ENCODE data around the gene WFDC5.
"Not testable (repeated sequence)": the region's sequence is repeated elsewhere in the genome, so short reads cannot be mapped to it uniquely, and the experiment has no call there.

WFDC5 gene, protein sequence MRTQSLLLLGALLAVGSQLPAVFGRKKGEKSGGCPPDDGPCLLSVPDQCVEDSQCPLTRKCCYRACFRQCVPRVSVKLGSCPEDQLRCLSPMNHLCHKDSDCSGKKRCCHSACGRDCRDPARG

DNA sequence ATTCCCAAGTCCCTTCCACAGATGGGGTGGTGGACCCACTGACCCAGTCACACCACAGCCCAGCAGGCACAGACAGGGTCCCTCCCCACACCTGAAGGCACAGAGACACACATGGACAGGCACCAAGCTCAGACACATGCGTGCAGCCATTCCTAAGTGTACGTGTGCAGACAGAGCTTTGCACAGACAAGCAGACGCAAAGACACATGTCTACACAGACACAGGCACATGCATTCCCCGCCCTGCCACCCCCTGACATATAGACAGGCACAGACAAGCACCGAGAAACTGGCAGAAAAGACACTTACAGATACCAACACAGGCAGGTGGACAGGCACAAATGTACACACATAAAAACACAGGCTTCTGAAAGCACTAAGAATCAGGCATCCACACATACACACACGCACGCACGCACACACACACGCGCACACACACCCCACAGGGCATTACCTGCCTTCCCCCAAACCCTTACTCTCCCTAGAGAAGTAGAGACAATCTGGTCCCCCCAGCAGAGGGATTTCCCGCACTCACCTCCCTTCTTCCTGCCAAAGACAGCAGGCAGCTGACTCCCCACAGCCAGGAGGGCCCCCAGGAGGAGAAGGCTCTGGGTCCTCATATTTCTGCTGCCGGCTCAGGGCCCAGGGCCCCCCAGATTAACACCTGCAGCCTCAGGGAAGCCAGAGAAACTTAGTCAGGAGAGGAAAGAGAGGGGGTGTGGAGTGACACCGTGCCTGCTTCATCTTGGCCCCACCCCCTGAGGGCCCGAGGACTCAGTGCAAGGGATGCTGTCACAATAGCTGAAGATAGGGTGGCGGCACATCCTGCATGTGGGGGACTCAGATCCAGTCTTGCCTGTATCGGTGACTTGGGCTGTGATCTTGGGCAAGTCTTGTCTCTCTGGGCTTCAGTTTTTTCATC is at the start of gene WFDC5:
Gene WFDC5, minus strand, starts transcription at position 710 of the 921 bp plus-strand sequence. Its CDS starts 91 bp downstream, at position 619.
- no peak for DNase-seq (ENCODE audit: low spot score)

DNA sequence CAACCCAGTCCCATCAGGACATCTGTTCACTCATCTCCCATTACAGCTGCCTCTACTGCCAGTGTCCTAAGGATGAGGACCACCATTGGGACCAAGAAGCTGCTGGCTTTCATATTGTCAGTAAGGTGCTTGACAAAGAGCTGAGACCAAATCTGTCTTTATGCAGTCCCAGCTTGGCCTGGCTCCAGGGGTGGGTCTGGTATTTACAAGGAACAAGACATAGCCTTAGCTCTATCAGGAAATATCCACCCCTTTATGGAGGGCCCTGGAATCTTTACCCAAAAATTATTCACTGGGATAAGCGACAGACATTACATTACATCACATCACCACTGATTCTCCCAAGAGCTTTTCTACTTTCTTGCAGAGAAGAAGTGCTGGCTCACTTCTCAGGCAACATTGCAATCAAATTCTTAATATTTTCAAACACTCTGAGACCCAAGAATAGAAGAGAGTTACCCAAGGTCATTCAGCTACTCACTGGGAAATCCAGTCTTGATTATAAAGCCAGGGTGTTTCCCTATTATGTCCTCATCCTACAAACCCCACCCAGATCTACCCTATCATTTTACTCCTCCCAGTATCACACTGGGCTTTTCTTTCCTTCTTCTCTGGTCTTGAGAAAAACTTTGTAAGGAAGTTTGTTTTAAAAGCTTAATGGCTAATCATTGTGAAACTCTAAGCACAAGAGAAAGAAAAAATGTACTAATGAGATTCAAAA is 48.3 kb upstream of the WFDC5 start:
- DNase-seq (ENCODE audit: low spot score): no peak

DNA sequence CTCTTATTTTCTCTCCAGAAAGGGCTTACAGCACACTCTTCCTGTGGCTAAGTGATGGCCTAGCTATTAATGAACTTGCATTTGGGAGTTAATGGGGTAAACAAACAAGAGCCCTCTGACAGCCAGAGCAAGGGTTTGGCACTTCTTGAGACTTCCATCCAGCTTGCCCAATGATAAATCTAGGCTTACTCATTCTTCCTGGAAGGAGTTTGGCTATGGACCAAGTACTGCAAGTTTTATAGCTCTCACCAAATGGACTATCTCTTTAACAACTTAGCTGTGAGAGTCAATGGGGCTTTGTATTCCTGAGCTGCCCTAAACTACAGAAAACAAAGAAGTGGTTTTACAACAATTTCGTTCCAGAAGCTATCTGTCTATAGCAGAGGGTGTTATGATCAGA is 43.0 kb upstream of the WFDC5 start:
- no peak for DNase-seq (ENCODE audit: low spot score)

DNA sequence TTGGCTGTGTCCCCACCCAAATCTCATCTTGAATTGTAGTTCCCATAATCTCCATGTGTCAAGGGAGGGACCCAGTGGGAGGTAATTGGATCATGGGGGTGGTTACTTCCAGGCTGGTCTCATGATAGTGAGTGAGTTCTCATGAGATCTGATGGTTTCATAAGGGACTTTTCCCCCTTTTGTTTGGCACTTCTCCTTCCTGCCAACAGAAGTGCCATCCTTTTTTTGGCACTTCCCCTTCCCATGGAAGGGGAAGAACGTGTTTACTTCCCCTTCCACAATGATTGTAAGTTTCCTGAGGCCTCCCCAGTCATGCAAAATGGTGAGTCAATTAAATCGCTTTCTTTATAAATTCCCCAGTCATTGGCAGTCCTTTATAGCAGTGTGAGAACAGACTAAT is 41.7 kb upstream of the WFDC5 start:
- DNase-seq (ENCODE audit: low spot score): no peak

DNA sequence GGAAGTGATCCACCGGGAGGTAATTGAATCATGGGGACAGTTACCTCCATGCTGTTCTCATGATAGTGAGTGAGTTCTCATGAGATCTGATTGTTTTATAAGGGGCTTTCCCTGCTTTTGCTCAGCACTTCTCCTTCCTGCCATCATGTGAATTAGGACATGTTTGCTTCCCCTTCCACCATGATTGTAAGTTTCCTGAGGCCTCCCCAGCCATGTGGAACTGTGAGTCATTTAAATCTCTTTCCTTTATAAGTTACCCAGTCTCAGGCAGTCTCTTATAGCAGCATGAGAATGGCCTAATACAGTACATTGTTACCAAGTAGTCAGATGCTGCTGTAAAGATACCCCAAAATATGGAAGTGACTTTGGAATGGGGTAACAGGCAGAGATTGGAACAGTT is 39.8 kb upstream of the WFDC5 start:
- DNase-seq (ENCODE audit: low spot score): not testable (repeated sequence)

DNA sequence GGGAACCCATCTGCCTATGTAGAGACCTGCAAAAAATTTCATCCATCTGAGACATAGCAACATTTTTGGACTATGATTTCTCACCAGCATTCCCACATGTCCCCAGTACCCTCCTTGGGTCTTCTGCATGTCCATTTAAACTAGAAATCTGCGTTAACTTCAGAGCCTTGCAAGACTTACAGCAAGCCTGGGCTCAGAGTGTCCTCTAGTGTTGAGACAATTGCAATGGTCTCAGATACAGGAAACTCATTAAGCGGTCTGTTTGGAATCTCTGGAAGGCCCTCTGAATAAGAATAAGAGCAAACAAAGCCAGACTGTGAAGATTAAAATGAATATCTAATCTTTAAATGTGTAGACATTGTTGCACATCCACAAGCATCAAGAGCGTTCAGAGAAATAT is 39.2 kb upstream of the WFDC5 start:
- DNase-seq (ENCODE audit: low spot score): no peak

DNA sequence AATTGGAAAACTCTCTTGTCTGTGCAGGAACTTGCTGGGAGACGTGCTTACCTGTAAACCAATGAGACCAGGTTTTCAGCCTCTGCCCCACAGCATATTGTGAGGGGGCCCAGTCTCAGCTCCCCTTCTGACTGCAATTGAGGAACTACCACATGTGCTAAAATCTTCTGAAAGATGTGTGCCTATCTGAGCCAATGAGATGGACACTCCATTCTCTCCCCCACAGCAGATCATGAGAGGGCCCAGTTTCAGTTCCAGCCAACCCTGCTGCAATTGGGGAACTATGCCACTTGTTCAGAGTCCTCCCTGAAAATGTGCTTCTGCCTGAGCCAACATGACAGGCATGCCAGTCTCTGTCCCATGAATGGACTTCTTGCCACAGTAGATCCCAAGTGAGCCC is 38.8 kb upstream of the WFDC5 start:
- no peak for DNase-seq (ENCODE audit: low spot score)

DNA sequence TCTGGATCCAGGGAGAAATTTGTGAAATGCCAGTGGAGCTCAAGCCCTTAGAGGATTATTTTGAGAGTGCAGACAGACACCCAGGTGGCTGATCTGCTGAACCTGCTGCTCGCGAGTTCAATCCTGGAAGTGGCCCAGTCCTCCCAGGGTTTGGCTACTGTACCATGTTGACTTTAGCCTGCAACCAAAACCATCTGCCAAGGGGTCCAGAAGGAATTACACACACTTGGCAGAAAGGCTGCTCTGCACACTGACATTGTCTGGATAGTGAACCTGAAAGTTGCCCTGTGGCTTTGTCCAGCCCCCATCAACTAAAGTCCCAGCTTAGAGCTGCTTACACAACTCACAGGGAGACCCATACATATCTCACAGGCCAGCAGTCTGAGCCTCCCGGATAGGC is 38.2 kb upstream of the WFDC5 start:
- DNase-seq (ENCODE audit: low spot score): no peak

DNA sequence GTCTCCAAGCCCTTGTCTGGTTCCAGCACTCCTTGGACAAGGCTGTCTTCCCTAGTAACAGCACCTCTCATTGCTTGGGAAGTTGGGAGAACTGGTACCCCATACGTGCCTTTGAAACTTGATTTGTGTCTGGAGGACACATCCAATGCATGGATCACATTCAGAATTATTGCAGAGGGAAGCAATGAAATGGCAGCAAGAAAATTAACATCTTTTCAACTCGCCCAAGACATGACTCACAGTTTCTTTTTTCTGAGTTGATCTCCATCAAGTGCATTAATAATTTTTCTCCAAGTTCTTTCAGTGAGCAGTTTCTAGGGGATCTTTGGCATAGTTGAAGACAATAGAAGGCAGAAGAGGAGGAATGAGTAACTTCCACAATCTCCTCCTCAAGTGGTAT is 37.4 kb upstream of the WFDC5 start:
- DNase-seq (ENCODE audit: low spot score): no peak

DNA sequence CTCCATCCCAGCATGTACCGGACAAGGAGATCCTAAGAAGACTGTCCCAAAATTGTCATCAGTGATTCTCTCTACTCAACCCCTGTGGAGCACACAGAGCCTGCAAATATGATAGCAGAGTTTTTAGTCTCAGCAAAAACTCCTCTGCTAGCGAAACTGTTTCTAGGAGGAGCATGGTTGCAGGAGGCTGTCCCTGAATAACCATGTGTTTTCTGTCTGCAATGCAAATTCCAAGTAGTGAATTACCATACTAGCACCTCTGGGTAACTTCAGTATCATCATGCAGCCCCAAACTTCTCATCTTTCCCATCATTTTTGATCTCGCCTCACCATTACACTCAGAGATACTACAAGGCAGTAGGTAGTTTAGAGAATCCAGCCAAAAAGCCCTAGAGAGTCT is 34.1 kb upstream of the WFDC5 start:
- DNase-seq (ENCODE audit: low spot score): no peak

DNA sequence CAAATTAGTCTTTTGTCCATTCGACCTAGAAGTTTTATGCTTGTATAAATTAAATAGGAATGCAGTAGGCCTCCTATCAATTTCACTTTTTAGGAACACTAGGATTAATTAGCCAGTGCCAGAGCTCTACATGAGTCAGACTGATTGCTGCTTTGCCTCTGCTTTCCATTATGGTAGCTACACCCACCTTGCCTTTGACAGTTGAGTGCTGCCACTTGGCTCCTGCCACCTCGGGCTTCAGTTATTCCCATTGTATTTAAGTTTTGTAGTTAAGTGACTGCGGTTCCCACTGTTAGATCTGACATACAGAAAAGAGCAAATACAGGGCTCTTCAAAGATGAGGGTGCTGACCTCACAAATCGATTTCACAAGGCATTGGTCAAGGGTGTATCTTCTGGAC is 25.9 kb upstream of the WFDC5 start:
- no peak for DNase-seq (ENCODE audit: low spot score)

DNA sequence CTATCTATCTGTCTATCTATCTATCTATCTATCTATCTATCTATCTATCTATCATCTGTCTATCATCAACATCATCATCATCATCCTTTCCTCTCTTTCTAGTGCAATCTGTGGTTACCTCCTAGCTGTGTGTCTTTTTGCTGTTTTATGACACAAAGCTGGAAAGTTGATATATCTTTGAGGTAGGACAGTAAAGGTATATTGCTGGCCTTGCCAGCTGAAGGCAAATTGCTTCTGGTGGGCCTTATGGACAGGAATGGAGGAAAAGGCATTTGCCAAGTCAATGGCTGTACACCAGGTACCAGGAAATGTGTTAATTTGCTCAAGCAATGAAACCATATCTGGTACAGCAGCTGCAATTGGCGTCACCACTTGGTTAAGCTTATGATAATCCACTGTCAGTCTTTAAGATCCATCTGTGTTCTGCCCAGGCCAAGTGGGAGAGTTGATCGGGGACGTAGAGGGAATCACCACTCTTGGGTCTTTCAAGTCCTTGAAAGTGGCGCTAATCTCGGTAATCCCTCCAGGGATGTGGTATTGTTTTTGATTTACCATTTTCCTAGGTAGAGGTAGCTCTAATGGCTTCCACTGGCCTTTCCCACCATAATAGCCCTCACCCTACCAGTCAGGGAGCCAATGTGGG is 24.9 kb upstream of the WFDC5 start:
- not testable (repeated sequence) for DNase-seq (ENCODE audit: low spot score)

DNA sequence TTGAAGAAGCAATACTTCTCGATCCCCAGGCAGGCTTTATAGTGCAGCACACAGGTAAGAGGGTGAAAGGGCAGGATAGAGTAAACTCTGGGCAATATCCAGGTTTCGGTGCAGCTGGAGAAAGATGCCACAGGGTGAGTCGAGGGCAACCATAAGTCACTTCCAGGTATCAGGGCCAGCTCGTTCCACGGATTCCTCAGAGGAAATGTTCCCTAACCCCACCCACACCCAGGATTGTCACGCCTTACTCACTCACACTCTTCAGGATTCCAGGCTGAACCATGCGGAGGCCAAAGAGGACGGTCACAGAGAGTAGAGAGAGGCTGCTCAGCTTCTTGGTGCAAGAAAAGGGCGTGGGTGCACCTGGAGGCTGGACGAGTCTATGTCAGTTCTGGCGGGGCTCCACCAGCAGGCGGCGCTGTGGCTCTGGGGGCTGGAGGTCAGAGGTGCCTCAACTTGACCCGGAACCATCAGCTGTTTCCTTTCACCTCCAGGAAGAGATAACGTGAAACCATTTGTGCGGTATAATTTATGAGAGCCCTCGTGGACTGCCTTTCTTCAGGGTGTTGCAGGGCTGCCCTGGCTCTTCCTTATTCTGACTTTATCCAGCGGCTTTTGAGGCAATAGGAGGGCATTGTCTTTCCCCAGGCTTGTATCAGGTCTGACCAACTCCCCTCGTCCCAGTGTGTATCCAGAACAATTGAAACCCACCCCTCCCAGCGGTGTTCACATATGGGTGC is 23.8 kb upstream of the WFDC5 start:
- peak; percentile 80 for DNase-seq (ENCODE audit: low spot score)

DNA sequence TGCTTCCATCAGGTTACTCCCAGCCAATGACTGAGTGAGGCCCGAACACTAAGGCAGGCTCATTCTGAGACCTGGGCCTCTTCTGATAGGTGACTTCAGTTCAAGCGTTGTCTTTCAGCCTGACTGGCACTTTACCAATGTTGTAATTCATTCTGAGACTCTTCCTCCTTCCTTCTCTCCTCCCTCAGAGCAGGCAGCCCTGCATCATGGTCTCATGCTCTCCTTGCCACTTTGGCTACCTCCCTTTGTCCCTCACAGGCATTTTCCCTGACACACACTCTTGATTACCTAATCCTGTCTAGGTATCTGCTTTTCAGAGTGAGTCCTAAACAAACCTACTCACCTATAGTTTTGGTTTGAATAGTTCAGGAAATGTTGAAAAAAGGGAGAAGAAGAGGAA is 21.9 kb upstream of the WFDC5 start:
- DNase-seq (ENCODE audit: low spot score): no peak

DNA sequence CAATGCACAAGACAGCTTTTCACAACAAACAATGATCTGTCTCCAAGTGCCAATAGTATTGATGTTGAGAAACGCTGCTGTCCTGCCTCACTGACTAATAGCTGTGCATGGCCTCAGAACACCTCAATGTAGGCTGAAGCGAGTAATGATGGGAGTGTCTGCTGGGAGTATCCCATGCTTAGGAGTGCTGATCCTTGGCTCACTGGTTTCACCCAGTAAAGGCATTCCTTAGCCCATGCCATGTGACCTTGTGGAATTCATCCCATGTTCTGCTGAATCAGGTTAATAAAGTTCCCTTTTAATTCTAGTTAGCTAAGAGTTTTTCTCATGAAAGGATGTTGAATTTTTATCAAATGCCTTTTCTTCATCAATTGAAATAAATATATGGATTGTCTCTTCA is 13.1 kb upstream of the WFDC5 start:
- no peak for DNase-seq (ENCODE audit: low spot score)

DNA sequence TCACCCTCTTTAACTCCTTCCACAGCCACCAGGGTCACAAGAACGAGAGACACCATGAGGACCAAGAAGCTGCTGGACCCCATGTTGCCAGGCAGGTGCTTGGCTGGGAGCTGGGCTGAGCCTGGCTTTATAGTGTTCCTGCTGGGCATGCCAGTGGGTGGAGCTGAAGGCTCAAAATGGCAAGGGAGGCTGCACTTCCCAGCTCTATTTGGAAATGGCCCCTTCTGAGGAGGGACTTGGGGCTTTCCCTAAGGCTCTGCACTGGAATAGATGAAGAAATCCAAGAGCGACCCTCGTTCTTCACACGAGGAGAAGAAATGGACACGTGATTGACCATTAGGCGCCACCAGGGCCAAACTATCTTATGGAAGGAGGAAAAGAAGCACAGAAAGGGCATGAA is 9.4 kb upstream of the WFDC5 start, which contains the start of gene WFDC12:
Gene WFDC12, minus strand, starts transcription at position 101 of the 400 bp plus-strand sequence. Its CDS starts 18 bp downstream, at position 83.
- DNase-seq (ENCODE audit: low spot score): no peak

DNA sequence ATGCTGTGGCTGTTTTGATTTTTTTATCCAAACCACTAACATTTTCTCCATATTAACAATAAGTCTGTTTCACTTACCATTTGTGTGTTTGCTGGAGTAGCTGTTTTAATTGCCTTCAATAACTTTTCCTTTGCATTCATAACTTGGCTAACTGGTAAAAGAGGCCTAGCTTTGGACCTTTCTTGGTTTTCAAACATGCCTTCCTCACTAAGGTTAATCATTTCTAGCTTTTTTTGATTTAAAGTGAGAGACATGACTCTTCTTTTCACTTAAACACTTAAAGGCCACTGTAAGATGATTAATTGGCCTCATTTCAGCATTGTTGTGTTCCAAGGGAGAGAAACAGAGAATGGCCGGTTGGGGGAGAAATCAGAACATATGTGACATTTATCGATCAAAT is 6.4 kb upstream of the WFDC5 start:
- no peak for DNase-seq (ENCODE audit: low spot score)

DNA sequence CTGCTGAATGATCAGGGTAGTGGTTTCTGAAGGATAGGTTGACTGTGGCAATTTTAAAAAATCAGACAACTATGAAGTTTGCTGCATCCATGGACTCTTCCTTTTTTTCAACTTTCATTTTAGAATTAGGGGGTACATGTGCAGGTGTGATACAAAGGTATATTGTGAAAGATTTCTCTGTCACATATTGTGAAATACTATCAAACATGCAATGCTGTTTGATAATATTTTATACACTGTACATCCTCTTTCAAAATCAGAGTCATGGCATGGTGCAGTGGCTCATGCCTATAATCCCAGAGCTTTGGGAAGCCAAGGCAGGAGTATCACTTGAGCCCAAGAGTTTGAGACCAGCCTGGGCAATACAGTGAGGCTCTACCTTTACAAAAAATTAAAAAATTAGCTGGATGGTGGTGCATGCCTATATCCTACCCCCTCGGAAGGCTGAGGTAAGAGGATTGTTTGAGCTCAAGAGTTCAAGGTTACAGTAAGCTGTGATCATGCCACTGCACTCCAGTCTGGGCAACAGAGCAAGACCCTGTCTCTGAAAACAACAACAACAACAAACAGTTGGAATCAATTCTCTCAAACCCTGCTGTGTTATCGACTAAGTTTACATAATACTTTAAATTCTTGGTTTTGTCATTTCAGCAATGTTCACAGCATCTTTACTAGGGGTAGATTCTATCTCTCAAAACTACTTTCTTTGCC is 4.7 kb upstream of the WFDC5 start:
- DNase-seq (ENCODE audit: low spot score): no peak

DNA sequence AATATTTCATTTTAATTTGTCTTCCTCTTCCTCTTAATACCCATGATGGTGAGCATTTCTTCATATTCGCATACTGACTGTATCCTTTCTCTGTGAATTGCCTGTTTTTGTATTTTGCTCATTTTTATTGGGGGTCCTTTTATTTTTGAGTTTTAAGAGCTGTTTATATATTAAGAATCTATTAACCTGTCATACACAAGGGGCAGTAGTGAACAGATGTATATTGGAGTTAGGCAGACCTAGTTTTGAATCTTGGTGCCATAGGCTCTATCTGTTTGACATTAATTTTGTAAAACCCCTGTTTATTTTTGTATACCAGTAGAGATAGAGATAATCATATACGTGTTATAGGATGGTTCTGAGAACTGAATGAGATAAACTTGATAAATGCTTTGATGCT is 3.1 kb upstream of the WFDC5 start:
- DNase-seq (ENCODE audit: low spot score): no peak

DNA sequence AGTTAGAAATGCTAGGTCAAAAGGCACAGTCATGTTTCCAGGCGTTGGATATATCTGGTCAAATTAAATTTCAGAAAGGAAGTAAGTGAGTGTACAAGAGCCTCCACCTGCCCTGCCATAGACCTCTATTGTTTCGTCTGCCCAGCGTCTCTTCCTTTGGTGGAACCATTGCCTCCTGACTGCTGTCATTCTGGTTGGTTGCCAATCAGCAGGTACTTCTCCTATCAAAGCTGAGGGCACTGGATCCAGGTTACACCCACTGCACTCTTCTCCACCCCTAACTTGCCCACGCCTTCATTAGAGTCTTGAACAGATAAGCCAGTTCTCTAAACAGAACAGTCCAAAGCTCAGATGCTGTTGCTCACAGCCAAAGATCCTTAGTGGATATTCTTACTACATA is 2.6 kb upstream of the WFDC5 start:
- no peak for DNase-seq (ENCODE audit: low spot score)

DNA sequence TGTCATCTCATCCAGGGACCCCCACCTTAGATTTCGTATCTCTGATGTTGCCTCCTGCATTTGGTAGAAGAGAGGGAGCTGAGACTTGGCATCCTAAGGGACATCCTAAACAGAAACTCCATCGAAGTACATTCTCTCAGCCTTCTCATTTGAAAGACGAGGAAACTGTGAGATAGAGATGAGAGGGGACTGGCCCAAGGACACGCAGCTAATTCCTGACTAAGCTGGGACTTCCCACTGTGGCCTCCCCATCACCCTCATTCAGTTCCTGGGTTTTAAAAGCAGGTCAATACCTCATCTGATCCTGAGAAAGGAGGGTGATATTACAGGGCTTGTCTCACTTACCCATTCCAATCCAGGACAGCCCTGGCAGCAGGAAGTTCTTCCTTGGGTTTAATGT is 855 bp upstream of the WFDC5 start:
- DNase-seq (ENCODE audit: low spot score): no peak
